BLaER1 treated with 17β-estradiol and CSF1 and Interleukin-3, amounts not matched to agents 10 nM and 100 nM (cell line): Measurements from ENCODE around the gene PHOX2A.
A peak's percentile ranks its signal among the peaks of the same experiment; 100 is the strongest.

Source experiments
- H3K27ac ChIP-seq, 11 experiments: shearing (Covaris generic); formaldehyde crosslinking; 2 replicates each; pipeline ENCODE4 v1.8.1; 2022
- H3K27me3 ChIP-seq, 11 experiments: shearing (Covaris generic); formaldehyde crosslinking; 2 replicates each; pipeline ENCODE4 v1.8.1; 2022
- H3K36me3 ChIP-seq, 11 experiments: shearing (Covaris generic); formaldehyde crosslinking; 2 replicates each; pipeline ENCODE4 v1.8.1; 2022
- H3K4me1 ChIP-seq, 10 experiments: shearing (Covaris generic); formaldehyde crosslinking; 2 replicates each; pipeline ENCODE4 v1.8.1; 2022
- H3K4me2 ChIP-seq, 11 experiments: shearing (Covaris generic); formaldehyde crosslinking; 2 replicates each; pipeline ENCODE4 v1.8.1; 2022
- H3K4me3 ChIP-seq, 10 experiments: shearing (Covaris generic); formaldehyde crosslinking; 2 replicates each; pipeline ENCODE4 v1.8.1; 2022
- H3K9ac ChIP-seq, 11 experiments: shearing (Covaris generic); formaldehyde crosslinking; 2 replicates each; pipeline ENCODE4 v1.8.1; 2022
- H3K9me3 ChIP-seq, 11 experiments: shearing (Covaris generic); formaldehyde crosslinking; replicated peaks in 1 of 11; 2 replicates each; pipeline ENCODE4 v1.8.1; 2022
- H4K20me1 ChIP-seq, 11 experiments: shearing (Covaris generic); formaldehyde crosslinking; 2 replicates each; pipeline ENCODE4 v1.8.1; 2022
- Cebpa-rat ChIP-seq, 11 experiments: shearing (Covaris generic); IDR thresholded peaks; 2 replicates each; pipeline ENCODE4 v1.8.1; 2022

The PHOX2A gene

DNA sequence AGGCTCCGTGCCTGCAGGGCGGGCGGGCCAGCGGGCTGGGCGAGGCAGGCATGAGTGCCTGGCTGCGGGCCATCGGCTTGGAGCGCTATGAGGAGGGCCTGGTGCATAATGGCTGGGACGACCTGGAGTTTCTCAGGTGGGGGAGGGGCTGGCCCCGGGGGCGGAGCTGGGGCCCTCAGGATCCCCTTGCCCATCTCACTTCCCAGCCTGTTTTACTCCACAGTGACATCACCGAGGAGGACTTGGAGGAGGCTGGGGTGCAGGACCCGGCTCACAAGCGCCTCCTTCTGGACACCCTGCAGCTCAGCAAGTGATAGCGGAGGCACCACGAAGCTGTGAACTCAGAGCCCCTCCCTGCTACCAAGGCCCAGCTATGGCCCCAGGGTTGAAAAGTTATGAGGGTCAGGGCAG, 5.9 kb downstream of the PHOX2A start:
- H3K4me2 ChIP-seq = peak overlapping the region in 4 of 11 experiments; percentile 89 to 95 (median 92); a peak in 5 of 22 replicates
- H3K4me1 ChIP-seq = peaks cover 39 to 55% (median 48%) of the 10 kb centered on the region in 10 experiments
- H3K36me3 ChIP-seq = peaks cover 56 to 61% (median 58%) of the 10 kb centered on the region in 11 experiments
- no peak overlapping the region for H3K9ac ChIP-seq
- H3K4me3 ChIP-seq = no peak overlapping the region
- H3K27me3 ChIP-seq = peaks cover 48 to 65% (median 58%) of the 10 kb centered on the region in 11 experiments
- H3K27ac ChIP-seq = no peak overlapping the region
- H3K9me3 ChIP-seq = peaks cover 4 to 15% (median 12%) of the 10 kb centered on the region in 11 experiments
- no peak for TF ChIP-seq Cebpa-rat (IDR thresholded peaks at IDR 0.05)
- H4K20me1 ChIP-seq = peaks cover 57 to 79% (median 73%) of the 10 kb centered on the region in 11 experiments

GRCh38 chr11:72237112-72237931, 6.7 kb downstream of the PHOX2A start:
- H3K4me2 ChIP-seq = no peak overlapping the region
- H4K20me1 ChIP-seq = peaks cover 64 to 87% (median 75%) of the 10 kb centered on the region in 11 experiments
- peaks cover 0 to 8% (median 5%) of the 10 kb centered on the region in 11 experiments; a peak in 9 of 22 replicates for H3K9me3 ChIP-seq
- H3K4me3 ChIP-seq = no peak overlapping the region
- no peak for TF ChIP-seq Cebpa-rat (IDR thresholded peaks at IDR 0.05)
- no peak overlapping the region for H3K27ac ChIP-seq
- peaks cover 46 to 62% (median 55%) of the 10 kb centered on the region in 10 experiments for H3K4me1 ChIP-seq
- H3K9ac ChIP-seq = no peak overlapping the region
- H3K36me3 ChIP-seq = peaks cover 63 to 69% (median 65%) of the 10 kb centered on the region in 11 experiments
- peaks cover 43 to 58% (median 51%) of the 10 kb centered on the region in 11 experiments for H3K27me3 ChIP-seq

- H3K4me1 ChIP-seq = peaks cover 48 to 68% (median 59%) of the 10 kb centered on the region in 10 experiments
- no peak overlapping the region for H3K4me3 ChIP-seq
- peaks cover 38 to 52% (median 45%) of the 10 kb centered on the region in 11 experiments for H3K27me3 ChIP-seq
- no peak overlapping the region for H3K9ac ChIP-seq
- H3K9me3 ChIP-seq = 0 out of 22 replicates have a peak, but pooled peaks cover 0 to 2% (median 0%) of the 10 kb centered on the region in 11 experiments
- H3K4me2 ChIP-seq = no peak overlapping the region
- TF ChIP-seq Cebpa-rat (IDR thresholded peaks at IDR 0.05) = no peak
- peaks cover 70 to 92% (median 79%) of the 10 kb centered on the region in 11 experiments for H4K20me1 ChIP-seq
- peaks cover 69 to 74% (median 71%) of the 10 kb centered on the region in 11 experiments for H3K36me3 ChIP-seq
- H3K27ac ChIP-seq = no peak overlapping the region
Observed at GRCh38 chr11:72236774-72237111, 7.2 kb downstream of the PHOX2A start.

GRCh38 chr11:72236083-72236697, 7.8 kb downstream of the PHOX2A start:
- H4K20me1 ChIP-seq = peaks cover 72 to 98% (median 84%) of the 10 kb centered on the region in 11 experiments
- H3K4me2 ChIP-seq = no peak overlapping the region
- peak overlapping the region in 1 of 11 experiments; percentile 12; a peak in 1 of 22 replicates for H3K9ac ChIP-seq
- H3K36me3 ChIP-seq = peaks cover 75 to 80% (median 77%) of the 10 kb centered on the region in 11 experiments
- H3K9me3 ChIP-seq = no peaks in the 10 kb centered on the region
- peaks cover 48 to 73% (median 63%) of the 10 kb centered on the region in 10 experiments for H3K4me1 ChIP-seq
- TF ChIP-seq Cebpa-rat (IDR thresholded peaks at IDR 0.05) = no peak
- H3K27me3 ChIP-seq = peaks cover 32 to 46% (median 39%) of the 10 kb centered on the region in 11 experiments
- no peak overlapping the region for H3K27ac ChIP-seq
- no peak overlapping the region for H3K4me3 ChIP-seq

- Histone ChIP-seq H3K4me2 (peak overlapping the region in 1 of 11 experiments; percentile 68; a peak in 1 of 22 replicates), H4K20me1 (peaks cover 69 to 100% (median 88%) of the 10 kb centered on the region in 11 experiments)
Observed at GRCh38 chr11:72235351-72236057, 8.5 kb downstream of the PHOX2A start.

DNA sequence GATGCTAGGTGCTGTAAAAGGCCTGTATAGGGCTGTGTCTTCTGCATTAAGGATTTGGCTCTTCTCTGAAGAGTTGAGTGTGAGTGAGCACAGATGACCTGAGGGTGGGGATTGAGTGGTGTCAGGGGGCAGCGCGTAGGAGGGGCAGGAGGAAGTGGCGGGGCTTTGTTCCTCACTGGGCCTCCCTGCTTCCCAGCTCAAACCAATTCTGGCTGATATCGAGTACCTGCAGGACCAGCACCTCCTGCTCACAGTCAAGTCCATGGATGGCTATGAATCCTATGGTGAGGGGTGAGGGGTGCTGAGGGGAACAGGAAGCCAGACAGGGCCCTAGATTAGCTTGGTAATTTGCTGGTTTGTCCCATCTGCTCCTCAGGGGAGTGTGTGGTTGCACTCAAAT, 9.1 kb downstream of the PHOX2A start:
- no peaks in the 10 kb centered on the region for H3K9me3 ChIP-seq
- H3K27ac ChIP-seq = peak overlapping the region in 4 of 11 experiments; percentile 16 to 52 (median 36); a peak in 3 of 22 replicates
- H4K20me1 ChIP-seq = peaks cover 68 to 100% (median 90%) of the 10 kb centered on the region in 11 experiments
- H3K4me3 ChIP-seq = no peak overlapping the region
- H3K4me2 ChIP-seq = peak overlapping the region in 6 of 11 experiments; percentile 19 to 68 (median 62); a peak in 8 of 22 replicates
- peaks cover 41 to 77% (median 56%) of the 10 kb centered on the region in 10 experiments for H3K4me1 ChIP-seq
- TF ChIP-seq Cebpa-rat (IDR thresholded peaks at IDR 0.05) = no peak
- H3K36me3 ChIP-seq = peaks cover 87 to 93% (median 89%) of the 10 kb centered on the region in 11 experiments
- peaks cover 20 to 34% (median 27%) of the 10 kb centered on the region in 11 experiments for H3K27me3 ChIP-seq
- H3K9ac ChIP-seq = peak overlapping the region in 3 of 11 experiments; percentile 5 to 48 (median 47); a peak in 4 of 22 replicates

More at GRCh38 chr11:72235351-72236057, 8.5 kb downstream of the PHOX2A start:
- Histone ChIP-seq H3K27me3 (peaks cover 26 to 39% (median 33%) of the 10 kb centered on the region in 11 experiments), H3K4me1 (peaks cover 47 to 79% (median 61%) of the 10 kb centered on the region in 10 experiments), H3K9me3 (no peaks in the 10 kb centered on the region), H3K4me3 (no peak overlapping the region), H3K27ac (no peak overlapping the region), H3K36me3 (peaks cover 81 to 87% (median 84%) of the 10 kb centered on the region in 11 experiments), H3K9ac (peak overlapping the region in 2 of 11 experiments; percentile 15 to 48; a peak in 1 of 22 replicates)
- TF ChIP-seq Cebpa-rat (IDR thresholded peaks at IDR 0.05) = no peak

DNA sequence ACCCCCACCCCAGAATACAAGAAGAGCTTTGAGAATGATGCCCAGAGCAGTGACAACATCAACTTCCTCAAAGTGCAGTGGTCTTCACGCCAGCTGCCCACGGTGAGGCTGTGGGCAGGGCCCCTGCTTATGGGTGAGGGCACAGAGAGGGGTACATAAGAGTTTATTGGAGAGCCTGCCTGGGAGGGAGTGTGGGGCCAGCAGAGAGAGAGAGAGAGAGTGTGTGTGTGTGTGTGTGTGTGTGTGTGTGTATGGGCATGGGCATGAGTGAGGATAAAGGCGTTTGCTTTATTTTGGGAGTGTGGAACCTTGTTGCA, 9.5 kb downstream of the PHOX2A start:
- peak overlapping the region in 10 of 11 experiments; percentile 5 to 61 (median 38); a peak in 6 of 22 replicates for H3K9ac ChIP-seq
- peaks cover 92 to 97% (median 94%) of the 10 kb centered on the region in 11 experiments for H3K36me3 ChIP-seq
- peak overlapping the region; percentile 4 to 68 (median 61); a peak in 21 of 22 replicates for H3K4me2 ChIP-seq
- peaks cover 15 to 29% (median 22%) of the 10 kb centered on the region in 11 experiments for H3K27me3 ChIP-seq
- peaks cover 36 to 76% (median 51%) of the 10 kb centered on the region in 10 experiments for H3K4me1 ChIP-seq
- no peaks in the 10 kb centered on the region for H3K9me3 ChIP-seq
- no peak for TF ChIP-seq Cebpa-rat (IDR thresholded peaks at IDR 0.05)
- H3K4me3 ChIP-seq = no peak overlapping the region
- H4K20me1 ChIP-seq = peaks cover 66 to 100% (median 93%) of the 10 kb centered on the region in 11 experiments
- H3K27ac ChIP-seq = peak overlapping the region in 7 of 11 experiments; percentile 24 to 52 (median 37); a peak in 12 of 22 replicates
